T follicular helper cell (primary cell): ENCODE measurements around the gene CCNG1.
"Not testable (repeated sequence)": the region's sequence is repeated elsewhere in the genome, so short reads cannot be mapped to it uniquely, and the experiment has no call there.

ENCODE experiments used
- DNase-seq: peaks from one replicate; pipeline ENCODE4 v3.0.0-alpha.2; 2020; ENCODE audit warnings: low read depth

Gene CCNG1

GRCh38 chr5:163444526-163444925 lies 7.1 kb downstream of the CCNG1 start:
- no peak for DNase-seq

GRCh38 chr5:163445345-163445744 lies 8.0 kb downstream of the CCNG1 start:
- DNase-seq: no peak

GRCh38 chr5:163447191-163447590 lies 9.8 kb downstream of the CCNG1 start:
- no peak for DNase-seq

- DNase-seq: no peak
These were observed 10.5 kb downstream of the CCNG1 start for GRCh38 chr5:163447875-163448274.

- no peak for DNase-seq
These were observed 11.1 kb downstream of the CCNG1 start for GRCh38 chr5:163448491-163448890.

GRCh38 chr5:163451489-163451888 lies 14.1 kb downstream of the CCNG1 start:
- no peak for DNase-seq

GRCh38 chr5:163453705-163454104 lies 16.3 kb downstream of the CCNG1 start:
- no peak for DNase-seq

GRCh38 chr5:163455406-163455805 lies 18.0 kb downstream of the CCNG1 start:
- DNase-seq: not testable (repeated sequence)

GRCh38 chr5:163456029-163456589 lies 18.7 kb downstream of the CCNG1 start:
- no peak for DNase-seq

GRCh38 chr5:163456840-163457239 lies 19.4 kb downstream of the CCNG1 start:
- no peak for DNase-seq

GRCh38 chr5:163458778-163459385 lies 21.5 kb downstream of the CCNG1 start:
- DNase-seq: no peak

GRCh38 chr5:163459462-163459818 lies 22.0 kb downstream of the CCNG1 start:
- DNase-seq: no peak

GRCh38 chr5:163459819-163460561 lies 22.6 kb downstream of the CCNG1 start, which contains the start of gene NUDCD2:
TSS of gene NUDCD2 (minus strand) at chr5:163460102. CDS start at chr5:163460050, 52 bp downstream.
- DNase-seq: peak; percentile 89

GRCh38 chr5:163460562-163461171 lies 23.3 kb downstream of the CCNG1 start, which contains the start of gene HMMR:
TSS of gene HMMR (plus strand) at chr5:163460632. CDS start at chr5:163460693, 61 bp downstream.
- no peak for DNase-seq

GRCh38 chr5:163463063-163463435 lies 25.7 kb downstream of the CCNG1 start:
- DNase-seq: no peak

- no peak for DNase-seq
These were observed 30.3 kb downstream of the CCNG1 start for GRCh38 chr5:163467682-163468081.

GRCh38 chr5:163473635-163474243 lies 36.3 kb downstream of the CCNG1 start:
- DNase-seq: no peak

GRCh38 chr5:163475411-163475810 lies 38.0 kb downstream of the CCNG1 start:
- no peak for DNase-seq

GRCh38 chr5:163478126-163478981 lies 41.0 kb downstream of the CCNG1 start:
- DNase-seq: no peak

GRCh38 chr5:163478982-163479271 lies 41.5 kb downstream of the CCNG1 start:
- DNase-seq: no peak

GRCh38 chr5:163489055-163489744 lies 51.8 kb downstream of the CCNG1 start:
- no peak for DNase-seq
